ENCODE measurements around the gene SMIM22. TPM values are rescaled to one million over a fixed set of nuclear protein-coding genes. Genes with fewer than 3 reads are reported as not detected.

Gene SMIM22
- total RNA-seq, 4 donors from 2014 or later: 4.6 TPM; not detected in 3

DNA sequence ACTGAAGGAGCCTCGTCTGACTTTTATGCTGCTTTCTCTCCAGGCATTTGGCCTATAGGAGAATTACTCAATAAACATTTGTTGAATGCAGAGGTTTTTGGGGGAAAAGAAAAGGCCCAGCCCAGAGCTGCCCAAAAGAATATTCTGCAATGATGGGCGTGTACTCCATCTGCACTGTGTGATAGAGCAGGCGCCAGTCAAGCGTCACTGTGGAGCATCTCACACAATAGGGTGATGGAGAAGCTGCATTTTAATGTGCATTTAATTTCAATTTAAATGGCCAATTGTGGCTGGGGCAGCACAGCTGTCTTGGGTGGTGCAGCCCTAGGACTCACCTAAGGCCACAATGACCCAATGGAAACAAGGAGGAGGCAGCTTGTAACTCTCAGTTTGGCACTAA, 31.4 kb downstream of the SMIM22 start:
- DNase-seq: no peak
- H3K4me3 ChIP-seq: no peak overlapping the region
- no peaks in the 10 kb centered on the region for H3K9me3 ChIP-seq
- H3K27ac ChIP-seq: no peak overlapping the region
- H3K27me3 ChIP-seq: no peaks in the 10 kb centered on the region
- no peaks in the 10 kb centered on the region for H3K36me3 ChIP-seq
- TF ChIP-seq POLR2A (IDR thresholded peaks at IDR 0.05): no peak
- TF ChIP-seq CTCF (IDR thresholded peaks at IDR 0.05): no peak
- intact Hi-C loops (cut with DNase I; ENCODE audit: low total_unique reads): no loop called here
- no peaks in the 10 kb centered on the region for H3K4me1 ChIP-seq

- intact Hi-C loops (cut with DNase I; ENCODE audit: low total_unique reads): no loop called here
- TF ChIP-seq POLR2A (IDR thresholded peaks at IDR 0.05): no peak
- no peak for TF ChIP-seq CTCF (IDR thresholded peaks at IDR 0.05)
Observed at GRCh38 chr16:4826980-4827379, 31.8 kb downstream of the SMIM22 start.

GRCh38 chr16:4828567-4829321, 33.6 kb downstream of the SMIM22 start:
- TF ChIP-seq CTCF (IDR thresholded peaks at IDR 0.05): no peak
- TF ChIP-seq POLR2A (IDR thresholded peaks at IDR 0.05): no peak
- intact Hi-C loops (cut with DNase I; ENCODE audit: low total_unique reads): no loop called here
- Histone ChIP-seq H3K4me1 (no peaks in the 10 kb centered on the region), H3K4me3 (no peak overlapping the region), H3K27ac (no peak overlapping the region), H3K36me3 (no peaks in the 10 kb centered on the region), H3K27me3 (no peaks in the 10 kb centered on the region), H3K9me3 (no peaks in the 10 kb centered on the region)
- DNase-seq: no peak

More at GRCh38 chr16:4826980-4827379, 31.8 kb downstream of the SMIM22 start:
- H3K9me3 ChIP-seq: no peaks in the 10 kb centered on the region
- no peaks in the 10 kb centered on the region for H3K36me3 ChIP-seq
- H3K4me1 ChIP-seq: no peaks in the 10 kb centered on the region
- no peak overlapping the region for H3K27ac ChIP-seq
- H3K27me3 ChIP-seq: no peaks in the 10 kb centered on the region
- no peak for DNase-seq
- no peak overlapping the region for H3K4me3 ChIP-seq

- Histone ChIP-seq H3K36me3 (no peaks in the 10 kb centered on the region), H3K4me3 (no peak overlapping the region), H3K27ac (no peak overlapping the region), H3K27me3 (no peaks in the 10 kb centered on the region), H3K4me1 (peaks cover 0 to 3% of the 10 kb centered on the region in 2 donors), H3K9me3 (no peaks in the 10 kb centered on the region)
- TF ChIP-seq CTCF (IDR thresholded peaks at IDR 0.05): no peak
- TF ChIP-seq POLR2A (IDR thresholded peaks at IDR 0.05): no peak
- intact Hi-C loops (cut with DNase I; ENCODE audit: low total_unique reads): no loop called here
- DNase-seq: no peak
Observed at GRCh38 chr16:4830408-4830807, 35.2 kb downstream of the SMIM22 start.

GRCh38 chr16:4831616-4832015, 36.4 kb downstream of the SMIM22 start:
- Histone ChIP-seq H3K9me3 (no peaks in the 10 kb centered on the region), H3K27ac (no peak overlapping the region), H3K36me3 (no peaks in the 10 kb centered on the region), H3K4me1 (peaks cover 0 to 3% of the 10 kb centered on the region in 2 donors), H3K4me3 (no peak overlapping the region), H3K27me3 (no peaks in the 10 kb centered on the region)
- intact Hi-C loops (cut with DNase I; ENCODE audit: low total_unique reads): no loop called here
- DNase-seq: no peak
- TF ChIP-seq CTCF (IDR thresholded peaks at IDR 0.05) (no peak), POLR2A (IDR thresholded peaks at IDR 0.05) (no peak)
